Activated naive CD8-positive, alpha-beta T cell treated with anti-CD3 and anti-CD28 coated beads, Interleukin-2, amount 50 U/mL, for 24 hours (primary cell): ENCODE measurements around the gene ARPC1B.
"Not testable (repeated sequence)": the region's sequence is repeated elsewhere in the genome, so short reads cannot be mapped to it uniquely, and the experiment has no call there.

Experiments
- ATAC-seq: fragments of 150-1000 bp; cut with Tn5 transposase; one replicate; pipeline ENCODE4 v1.10.0; 2021
- DNase-seq: peaks from one replicate; pipeline ENCODE4 v3.0.0; 2021
- H3K27ac Mint-ChIP-seq: one replicate; pipeline ENCODE4 v1.8.0; 2021; ENCODE audit warnings: mild to moderate bottlenecking, mixed read lengths
- H3K27me3 Mint-ChIP-seq: one replicate; pipeline ENCODE4 v1.8.0; 2021; ENCODE audit warnings: mixed read lengths
- H3K36me3 Mint-ChIP-seq: one replicate; pipeline ENCODE4 v1.8.0; 2021; ENCODE audit warnings: low read depth, mixed read lengths
- H3K4me1 Mint-ChIP-seq: one replicate; pipeline ENCODE4 v1.8.0; 2021; ENCODE audit warnings: mixed read lengths
- H3K4me3 Mint-ChIP-seq: one replicate; pipeline ENCODE4 v1.8.0; 2021; ENCODE audit warnings: mild to moderate bottlenecking, moderate library complexity, mixed read lengths
- H3K9me3 Mint-ChIP-seq: one replicate; pipeline ENCODE4 v1.8.0; 2021; ENCODE audit warnings: mixed read lengths

ARPC1B gene

DNA sequence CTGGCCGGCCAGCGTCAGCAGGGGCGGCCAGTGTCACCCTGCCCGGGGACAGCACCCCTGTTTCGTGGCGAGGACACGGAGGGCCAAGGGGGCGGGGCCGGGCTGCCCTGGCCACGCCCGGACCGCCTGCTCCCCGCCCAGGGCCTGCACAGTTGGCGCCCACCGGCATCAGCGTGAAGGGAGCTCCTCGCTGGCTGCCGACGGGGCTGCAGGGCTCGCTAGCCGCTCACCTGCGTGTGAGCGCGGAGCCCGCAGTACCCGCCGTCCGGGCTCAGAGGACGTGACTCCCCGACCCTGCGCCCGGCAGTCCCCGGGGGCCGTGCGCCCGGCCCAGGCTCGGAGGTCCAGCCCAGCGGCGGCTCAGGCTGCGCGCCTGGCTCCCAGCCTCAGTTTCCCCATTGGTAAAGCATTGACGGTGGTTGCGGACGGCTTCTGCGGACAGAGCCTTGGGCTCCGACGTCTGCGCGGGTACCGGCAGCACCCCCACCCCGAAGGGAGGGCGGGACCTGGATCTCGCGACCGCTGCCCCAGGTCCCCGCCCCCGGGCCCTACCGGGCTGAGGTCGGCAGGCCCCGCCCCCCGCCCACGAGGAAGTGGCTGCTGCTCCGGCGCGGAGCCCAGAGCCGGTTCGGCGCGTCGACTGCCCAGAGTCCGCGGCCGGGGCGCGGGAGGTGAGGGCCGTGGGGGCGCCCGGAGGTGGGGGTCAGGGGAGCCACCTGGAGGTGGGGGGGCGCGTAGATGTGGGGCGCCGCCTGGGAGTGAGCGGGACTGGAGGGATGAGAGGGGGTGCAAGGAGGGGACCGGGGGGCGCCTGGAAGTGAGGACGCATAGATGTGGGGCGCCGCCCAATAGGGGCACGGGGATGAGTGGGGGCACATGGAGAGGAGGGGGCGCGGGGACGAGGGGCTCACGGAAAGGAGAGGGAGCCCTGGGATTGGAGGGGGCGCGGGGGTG, at the start of gene ARPC1B:
Gene ARPC1B, plus strand, starts transcription at position 620 of the 954 bp plus-strand sequence. CDS start 10,985 bp downstream, outside the sequence.
- Mint-ChIP-seq H3K9me3 (no peaks in the 10 kb centered on the region), H3K27me3 (no peaks in the 10 kb centered on the region), H3K27ac (peak within 1 kb of the TSS; percentile 74), H3K4me3 (peak within 1 kb of the TSS; percentile 82), H3K4me1 (peaks cover 50% of the 10 kb centered on the region), H3K36me3 (peaks cover 22% of the 10 kb centered on the region)
- ATAC-seq (peak; percentile 63), DNase-seq (peak; percentile 87)

DNA sequence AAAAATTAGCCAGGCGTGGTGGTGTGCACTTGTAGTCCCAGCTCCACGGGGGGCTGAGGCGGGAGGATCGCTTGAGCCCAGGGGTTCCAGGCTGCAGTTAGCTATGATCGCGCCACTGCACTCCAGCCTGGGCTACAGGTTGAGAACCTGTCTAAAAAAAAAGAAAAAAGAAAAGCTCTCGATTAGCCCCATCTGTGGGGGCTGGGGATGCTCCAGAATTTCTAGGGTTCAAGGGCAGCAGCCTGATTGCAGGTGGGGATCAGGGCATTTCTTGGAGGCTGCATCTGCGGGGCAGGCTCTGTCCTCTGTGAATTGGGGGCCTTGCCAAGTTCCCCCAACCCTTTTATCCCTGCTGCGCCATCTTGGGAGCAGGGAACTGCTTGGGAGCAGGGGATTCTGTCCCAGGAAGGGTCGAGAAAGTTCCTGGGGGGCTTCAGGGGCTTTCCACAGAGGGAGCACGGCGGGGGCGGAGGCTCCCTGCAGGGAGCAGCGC, 49.5 kb upstream of the ARPC1B start:
- H3K4me1 Mint-ChIP-seq: peaks cover 35% of the 10 kb centered on the region
- H3K4me3 Mint-ChIP-seq: peak overlapping the region; percentile 87

DNA sequence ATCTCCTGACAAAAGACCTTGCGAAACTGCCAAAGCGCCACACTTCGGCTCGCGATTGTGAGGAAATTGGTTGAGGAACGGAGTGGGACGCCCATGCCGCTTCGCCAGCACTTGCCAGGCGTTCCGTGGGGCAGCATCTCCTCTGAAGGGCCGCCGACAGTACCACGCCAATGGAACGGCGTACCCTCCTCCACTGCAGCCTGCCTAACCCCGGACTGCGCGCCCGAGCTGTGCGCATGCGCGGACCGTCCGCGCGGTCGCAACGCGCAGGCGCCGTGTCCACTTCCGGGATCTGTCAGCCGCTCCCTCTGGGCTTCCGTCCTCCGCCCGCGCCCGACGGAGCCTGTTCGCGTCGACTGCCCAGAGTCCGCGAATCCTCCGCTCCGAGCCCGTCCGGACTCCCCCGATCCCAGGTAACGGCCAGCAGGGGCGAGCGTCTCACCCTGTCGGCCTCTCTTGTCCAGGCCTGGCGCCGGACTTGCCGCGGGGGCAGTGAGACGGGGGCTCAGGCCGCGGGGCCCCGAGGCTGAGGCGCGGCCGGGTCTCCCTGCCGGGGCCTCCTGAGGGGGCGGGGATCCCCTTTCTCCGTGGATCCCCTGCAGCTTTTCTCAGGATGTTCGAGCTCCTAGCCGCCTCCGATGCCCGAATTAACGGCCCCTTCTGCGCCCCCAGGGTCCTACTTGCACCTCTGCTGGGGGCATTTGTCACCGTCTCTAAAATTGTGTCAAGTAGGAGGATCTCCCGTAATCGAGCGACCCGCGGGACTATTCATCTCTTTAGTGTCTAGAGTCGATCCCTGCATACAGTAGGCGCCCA, 48.7 kb upstream of the ARPC1B start, which contains the start of gene ARPC1A:
Gene ARPC1A, plus strand, starts transcription at position 307 of the 816 bp plus-strand sequence. CDS start 7,456 bp downstream, outside the sequence.
- peak; percentile 93 for DNase-seq
- H3K4me1 Mint-ChIP-seq: peaks cover 43% of the 10 kb centered on the region
- H3K27me3 Mint-ChIP-seq: no peaks in the 10 kb centered on the region
- peak within 1 kb of the TSS; percentile 87 for H3K4me3 Mint-ChIP-seq
- H3K36me3 Mint-ChIP-seq: peaks cover 7% of the 10 kb centered on the region
- H3K27ac Mint-ChIP-seq: peak within 1 kb of the TSS; percentile 78
- H3K9me3 Mint-ChIP-seq: no peaks in the 10 kb centered on the region
- ATAC-seq: peak; percentile 92

More for the DNA sequence above, 49.5 kb upstream of the ARPC1B start:
- Mint-ChIP-seq H3K27me3 (no peaks in the 10 kb centered on the region), H3K36me3 (peaks cover 5% of the 10 kb centered on the region), H3K9me3 (no peaks in the 10 kb centered on the region), H3K27ac (peak overlapping the region; percentile 78)
- ATAC-seq (no peak), DNase-seq (no peak)

DNA sequence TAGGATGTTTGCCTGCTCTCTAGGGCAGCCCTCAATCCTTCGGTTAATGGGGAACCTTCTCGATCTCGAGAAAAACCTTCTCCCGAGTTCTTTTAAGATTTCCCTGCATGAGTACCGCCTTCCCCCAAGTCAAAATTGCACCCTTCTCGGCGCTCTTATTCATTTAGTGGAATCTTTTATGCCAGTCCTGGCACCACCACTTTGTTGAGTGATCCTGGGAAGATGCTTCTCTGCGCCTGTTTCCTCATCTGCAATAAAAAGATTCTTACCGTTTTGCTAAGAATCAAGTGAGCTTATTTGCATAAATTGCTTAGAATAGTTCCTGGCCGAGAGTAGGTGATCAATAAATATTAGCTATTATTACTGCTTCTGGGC, 48.1 kb upstream of the ARPC1B start:
- DNase-seq (no peak), ATAC-seq (no peak)
- H3K27me3 Mint-ChIP-seq: no peaks in the 10 kb centered on the region
- H3K4me3 Mint-ChIP-seq: peak overlapping the region; percentile 87
- peaks cover 12% of the 10 kb centered on the region for H3K36me3 Mint-ChIP-seq
- H3K9me3 Mint-ChIP-seq: no peaks in the 10 kb centered on the region
- H3K27ac Mint-ChIP-seq: peak overlapping the region; percentile 78
- H3K4me1 Mint-ChIP-seq: peaks cover 49% of the 10 kb centered on the region

DNA sequence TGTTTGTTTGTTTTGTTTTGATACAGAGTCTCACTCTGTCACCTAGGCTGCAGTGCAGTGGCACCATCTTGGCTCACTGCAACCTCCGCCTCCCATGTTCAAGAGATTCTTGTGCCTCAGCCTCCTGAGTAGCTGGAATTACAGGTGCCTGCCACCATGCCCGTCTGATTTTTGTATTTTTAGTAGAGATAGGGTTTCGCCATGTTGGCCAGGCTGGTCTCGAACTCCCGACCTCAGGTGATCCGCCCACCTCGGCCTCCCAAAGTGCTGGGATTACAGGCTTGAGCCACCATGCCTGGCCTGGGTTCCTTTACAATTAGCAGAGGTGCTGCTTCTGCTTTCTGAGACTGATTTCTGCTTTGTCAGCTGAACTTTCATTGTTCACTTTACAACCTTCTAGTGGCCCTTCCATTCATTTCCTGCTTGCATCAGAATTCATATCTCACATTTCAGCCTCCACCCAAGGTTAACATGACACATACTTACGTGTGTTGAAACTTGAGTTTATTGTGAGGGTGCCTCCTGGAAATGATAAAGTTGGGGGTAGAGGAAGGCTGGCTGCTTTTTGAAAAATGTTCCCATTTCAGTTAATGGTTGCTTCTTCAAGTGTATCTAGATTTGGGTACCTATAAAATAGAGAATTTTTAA, 44.1 kb upstream of the ARPC1B start:
- Mint-ChIP-seq H3K36me3 (peaks cover 35% of the 10 kb centered on the region), H3K4me1 (peaks cover 58% of the 10 kb centered on the region), H3K27ac (peak overlapping the region; percentile 89), H3K4me3 (peak overlapping the region; percentile 52)
- peak; percentile 73 for ATAC-seq
- not testable (repeated sequence) for H3K27me3 Mint-ChIP-seq, H3K9me3 Mint-ChIP-seq, DNase-seq

DNA sequence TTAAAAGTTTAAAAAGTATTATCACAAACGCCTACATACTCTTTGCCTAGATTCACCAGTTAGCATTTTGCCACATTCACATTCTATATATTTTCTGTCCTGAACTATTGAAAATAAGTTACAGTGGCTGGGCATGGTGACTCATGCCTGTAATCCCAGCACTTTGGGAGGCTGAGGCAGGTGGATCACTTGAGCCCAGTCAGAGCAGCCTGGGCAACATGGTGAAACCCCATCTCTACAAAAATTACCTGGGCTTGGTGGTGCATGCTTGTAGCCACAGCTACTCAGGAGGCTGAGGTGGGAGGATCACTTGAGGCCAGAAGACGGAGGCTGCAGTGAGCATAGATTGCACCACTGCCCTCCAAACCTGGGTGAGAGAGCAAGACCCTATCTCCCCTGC, 43.5 kb upstream of the ARPC1B start:
- DNase-seq: no peak
- Mint-ChIP-seq H3K4me3 (no peak overlapping the region), H3K36me3 (peaks cover 38% of the 10 kb centered on the region), H3K9me3 (no peaks in the 10 kb centered on the region), H3K4me1 (peaks cover 55% of the 10 kb centered on the region), H3K27me3 (no peaks in the 10 kb centered on the region), H3K27ac (peak overlapping the region; percentile 89)
- ATAC-seq: peak; percentile 44

DNA sequence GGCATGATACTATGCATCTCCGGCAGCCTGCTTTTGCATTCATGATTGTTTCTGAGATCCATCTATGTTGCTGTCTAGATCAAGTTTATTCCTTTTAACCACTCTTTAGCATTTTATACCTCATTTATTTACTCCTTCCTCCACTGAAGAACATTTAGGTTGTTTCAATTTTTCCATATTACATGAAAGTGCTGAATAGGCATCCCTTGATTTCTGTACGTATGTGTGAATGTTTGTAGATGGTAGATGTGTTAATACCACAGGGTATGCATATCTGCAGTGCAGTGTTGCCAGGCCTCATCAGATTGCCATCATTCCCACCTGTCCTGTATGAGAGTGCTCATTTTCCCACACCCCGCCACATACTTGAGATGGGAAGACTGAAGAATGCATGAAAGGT, 34.9 kb upstream of the ARPC1B start:
- no peak for DNase-seq
- Mint-ChIP-seq H3K36me3 (peaks cover 54% of the 10 kb centered on the region), H3K4me1 (no peaks in the 10 kb centered on the region), H3K27me3 (no peaks in the 10 kb centered on the region), H3K9me3 (no peaks in the 10 kb centered on the region), H3K4me3 (no peak overlapping the region), H3K27ac (no peak overlapping the region)
- ATAC-seq: no peak

DNA sequence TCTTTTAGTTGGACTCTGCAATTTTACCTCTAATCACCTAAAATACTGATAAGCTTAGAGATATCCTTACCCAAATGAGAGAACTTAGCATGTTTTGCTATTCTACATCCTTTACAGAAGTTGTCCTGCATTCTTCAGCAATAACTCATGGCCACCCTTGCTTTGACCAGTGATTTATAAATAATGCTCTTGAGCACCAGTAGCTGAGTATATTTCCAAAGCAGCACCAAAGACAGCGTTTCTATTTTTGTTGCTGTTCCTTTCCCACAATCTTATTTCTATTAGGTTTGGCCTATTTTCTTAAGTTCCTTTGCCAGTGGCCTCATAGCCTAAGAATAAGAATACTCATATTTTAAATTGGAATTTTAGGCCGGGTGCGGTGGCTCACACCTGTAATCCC, 33.9 kb upstream of the ARPC1B start:
- Mint-ChIP-seq H3K9me3 (no peaks in the 10 kb centered on the region), H3K27ac (no peak overlapping the region), H3K4me3 (no peak overlapping the region), H3K27me3 (no peaks in the 10 kb centered on the region), H3K36me3 (peaks cover 53% of the 10 kb centered on the region), H3K4me1 (no peaks in the 10 kb centered on the region)
- no peak for ATAC-seq
- no peak for DNase-seq

DNA sequence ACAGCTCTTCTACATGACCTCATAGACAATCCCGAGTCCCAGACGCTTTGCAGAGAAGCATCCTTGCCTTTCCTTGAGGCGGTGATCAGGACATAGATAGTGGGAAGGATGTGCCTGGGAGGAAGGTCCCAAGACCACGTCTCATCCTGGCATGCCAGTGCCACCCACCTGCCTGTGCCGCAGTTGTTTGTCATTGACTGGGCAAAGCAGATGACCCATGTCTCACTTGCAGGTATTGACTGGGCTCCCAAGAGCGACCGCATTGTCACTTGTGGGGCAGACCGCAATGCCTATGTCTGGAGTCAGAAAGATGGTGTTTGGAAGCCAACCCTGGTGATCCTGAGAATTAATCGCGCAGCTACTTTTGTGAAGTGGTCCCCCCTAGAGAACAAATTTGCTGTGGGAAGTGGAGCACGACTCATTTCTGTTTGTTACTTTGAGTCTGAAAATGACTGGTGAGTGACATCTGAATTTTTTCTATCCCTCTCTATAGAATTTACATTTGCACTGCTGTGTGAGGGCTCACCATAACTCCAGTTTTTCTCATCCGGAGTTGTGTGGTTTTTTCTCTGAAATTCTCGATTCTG, 30.4 kb upstream of the ARPC1B start:
- Mint-ChIP-seq H3K9me3 (no peaks in the 10 kb centered on the region), H3K27me3 (no peaks in the 10 kb centered on the region), H3K4me3 (no peak overlapping the region), H3K36me3 (peaks cover 47% of the 10 kb centered on the region), H3K27ac (no peak overlapping the region), H3K4me1 (no peaks in the 10 kb centered on the region)
- ATAC-seq: no peak
- no peak for DNase-seq

DNA sequence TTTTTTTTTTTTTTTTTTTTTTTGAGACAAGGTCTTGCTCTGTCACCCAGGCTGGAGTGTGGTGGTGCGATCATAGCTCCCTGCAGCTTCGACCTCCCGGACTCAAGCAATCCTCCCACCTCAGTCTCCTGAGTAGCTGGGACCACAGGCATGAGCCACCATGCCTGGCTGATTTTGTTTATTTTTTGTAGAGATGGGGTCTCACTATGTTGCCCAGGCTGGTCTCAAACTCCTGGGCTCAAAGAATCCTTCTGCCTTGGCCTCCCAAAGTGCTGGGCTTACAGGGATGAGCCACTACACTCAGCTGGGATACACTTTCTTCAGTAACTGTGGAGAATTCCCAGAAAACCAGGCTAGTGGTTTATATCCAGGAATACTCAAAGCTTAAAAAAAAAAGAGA, 23.9 kb upstream of the ARPC1B start:
- not testable (repeated sequence) for H3K9me3 Mint-ChIP-seq, H3K27me3 Mint-ChIP-seq, H3K4me1 Mint-ChIP-seq, H3K4me3 Mint-ChIP-seq, H3K27ac Mint-ChIP-seq, ATAC-seq, DNase-seq
- H3K36me3 Mint-ChIP-seq: peaks cover 32% of the 10 kb centered on the region

DNA sequence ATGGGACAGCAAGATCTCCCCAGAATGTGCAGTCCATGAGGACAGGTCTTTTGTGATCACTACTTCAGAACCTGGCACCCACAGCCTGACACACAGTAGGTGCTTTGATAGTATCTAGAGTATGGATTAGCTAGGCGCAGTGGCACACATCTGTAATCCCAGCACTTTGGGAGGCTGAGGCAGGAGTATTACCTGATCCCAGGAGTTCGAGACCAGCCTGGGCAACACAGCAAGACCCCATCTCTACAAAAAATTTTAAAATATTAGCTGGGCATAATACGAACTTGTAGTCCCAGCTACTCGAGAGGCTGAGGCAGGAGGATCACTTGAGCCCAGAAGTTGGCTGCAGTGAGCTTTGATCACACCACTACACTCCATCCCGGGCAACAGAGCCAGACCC, 22.3 kb upstream of the ARPC1B start:
- Mint-ChIP-seq H3K4me1 (no peaks in the 10 kb centered on the region), H3K9me3 (no peaks in the 10 kb centered on the region), H3K27me3 (no peaks in the 10 kb centered on the region), H3K4me3 (no peak overlapping the region), H3K27ac (peak overlapping the region; percentile 35), H3K36me3 (peaks cover 34% of the 10 kb centered on the region)
- no peak for DNase-seq
- no peak for ATAC-seq

DNA sequence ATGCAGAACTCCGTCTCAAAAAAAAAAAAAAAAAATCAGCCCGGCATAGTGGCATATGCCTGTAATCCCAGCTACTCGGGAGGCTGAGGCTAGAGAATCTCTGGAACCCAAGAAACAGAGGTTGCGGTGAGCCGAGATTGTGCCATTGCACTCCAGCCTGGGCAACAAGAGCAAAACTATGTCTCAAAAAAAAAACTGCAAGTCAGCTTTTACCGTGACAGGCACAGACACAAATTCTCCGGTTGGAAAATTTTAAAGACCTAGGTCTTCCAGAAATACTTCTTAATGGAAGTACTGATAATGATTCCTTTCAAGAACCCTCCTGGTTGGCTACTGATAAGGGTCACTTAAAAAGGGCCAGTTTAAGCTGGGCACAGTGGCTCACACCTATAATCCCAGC, 19.4 kb upstream of the ARPC1B start:
- DNase-seq (no peak), ATAC-seq (no peak)
- Mint-ChIP-seq H3K9me3 (no peaks in the 10 kb centered on the region), H3K4me1 (no peaks in the 10 kb centered on the region), H3K27me3 (no peaks in the 10 kb centered on the region), H3K27ac (no peak overlapping the region), H3K36me3 (peaks cover 32% of the 10 kb centered on the region), H3K4me3 (no peak overlapping the region)

DNA sequence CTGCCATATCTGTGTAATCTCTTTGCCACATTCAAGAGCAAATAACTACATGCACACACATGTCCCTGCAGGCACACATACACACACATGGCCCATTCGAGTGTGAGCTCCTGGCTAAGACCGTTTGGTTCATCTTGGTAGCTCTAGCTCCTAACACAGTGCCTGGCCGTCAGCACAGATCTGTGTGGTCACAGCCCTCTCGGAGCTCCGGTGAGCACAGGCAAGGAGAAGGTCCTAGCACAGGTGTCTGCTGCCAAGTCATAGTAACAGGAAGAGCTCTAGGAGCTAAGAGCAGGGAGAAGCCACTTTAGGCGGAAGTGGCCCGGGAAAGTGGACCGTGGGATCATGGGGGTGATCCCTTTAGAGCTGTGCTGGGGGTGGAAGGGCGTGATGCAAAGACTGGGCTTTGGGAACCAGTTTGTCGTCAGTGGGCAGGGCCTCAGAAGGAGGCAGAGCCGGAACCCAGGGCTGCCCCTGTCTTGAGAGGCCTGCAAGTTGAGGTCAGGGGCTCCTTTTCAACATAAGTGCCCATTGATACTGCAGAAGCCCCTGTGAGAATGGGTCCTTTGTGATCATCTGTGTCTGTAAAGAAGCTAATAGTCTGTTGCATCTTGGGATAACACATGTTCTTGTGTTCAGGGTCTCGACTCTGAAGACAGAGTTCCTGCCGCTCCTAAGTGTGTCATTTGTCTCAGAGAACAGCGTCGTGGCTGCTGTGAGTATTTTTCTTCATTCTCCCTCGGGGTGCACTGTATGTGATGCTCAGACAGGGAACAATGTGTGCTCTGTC, 16.6 kb upstream of the ARPC1B start:
- no peaks in the 10 kb centered on the region for H3K9me3 Mint-ChIP-seq
- no peak overlapping the region for H3K4me3 Mint-ChIP-seq
- H3K27ac Mint-ChIP-seq: no peak overlapping the region
- DNase-seq (no peak), ATAC-seq (no peak)
- no peaks in the 10 kb centered on the region for H3K27me3 Mint-ChIP-seq
- no peaks in the 10 kb centered on the region for H3K4me1 Mint-ChIP-seq
- peaks cover 26% of the 10 kb centered on the region for H3K36me3 Mint-ChIP-seq
